GM19193 (cell line): ENCODE measurements around the gene IL2RA.

Experiments
- POLR2A ChIP-seq: IDR thresholded peaks from 4 replicates; pipeline ENCODE4 v1.6.1; 2011; ENCODE audit not compliant: insufficient read depth, insufficient read length; ENCODE audit errors: extremely low read depth

The IL2RA gene

DNA sequence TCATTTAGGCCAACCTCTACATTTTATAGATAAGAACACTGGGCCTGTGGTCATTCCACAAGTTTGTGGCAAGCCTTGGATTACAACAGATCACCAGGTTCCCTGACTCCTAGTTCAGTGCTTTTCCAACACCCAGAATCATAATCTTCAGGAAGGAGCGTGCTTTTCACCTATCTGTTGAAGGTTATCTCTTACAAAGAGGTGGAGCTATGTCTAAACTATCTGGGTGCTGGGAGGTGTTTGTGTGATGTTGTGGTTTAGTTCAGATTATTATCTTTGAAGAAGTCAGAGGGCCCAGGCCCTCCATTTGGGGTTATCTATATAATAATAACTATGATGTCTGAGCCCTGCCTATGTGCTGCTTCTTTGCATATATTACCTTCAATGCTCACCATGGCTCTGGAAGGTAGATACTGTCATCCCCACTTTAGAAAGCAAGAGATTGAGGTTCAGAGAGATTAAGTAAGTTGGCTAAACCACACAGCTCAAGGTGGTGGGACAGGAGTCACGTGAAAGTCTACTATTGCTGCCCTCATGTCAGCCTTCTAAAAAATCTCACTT lies 24.0 kb downstream of the IL2RA start:
- TF ChIP-seq POLR2A: no peak

DNA sequence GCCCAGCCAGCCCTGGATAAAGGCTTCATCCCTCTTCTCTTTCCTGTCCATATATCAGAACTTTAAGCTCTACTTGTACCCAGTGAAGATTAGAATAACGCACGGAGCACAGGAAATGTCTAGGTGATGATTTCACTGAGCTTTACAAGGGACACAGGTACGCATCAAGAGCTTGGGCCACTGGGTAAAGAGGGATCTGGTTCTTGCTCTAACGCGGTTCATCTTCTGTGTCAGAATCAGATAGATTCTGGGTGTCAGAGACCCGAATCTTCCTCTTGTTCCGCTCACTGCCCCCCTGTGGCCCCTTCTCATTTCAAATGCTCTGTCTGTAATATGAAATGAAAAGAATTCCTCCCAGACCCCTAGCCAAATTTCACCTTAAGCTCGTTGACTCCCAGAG lies 24.7 kb downstream of the IL2RA start:
- TF ChIP-seq POLR2A: no peak

DNA sequence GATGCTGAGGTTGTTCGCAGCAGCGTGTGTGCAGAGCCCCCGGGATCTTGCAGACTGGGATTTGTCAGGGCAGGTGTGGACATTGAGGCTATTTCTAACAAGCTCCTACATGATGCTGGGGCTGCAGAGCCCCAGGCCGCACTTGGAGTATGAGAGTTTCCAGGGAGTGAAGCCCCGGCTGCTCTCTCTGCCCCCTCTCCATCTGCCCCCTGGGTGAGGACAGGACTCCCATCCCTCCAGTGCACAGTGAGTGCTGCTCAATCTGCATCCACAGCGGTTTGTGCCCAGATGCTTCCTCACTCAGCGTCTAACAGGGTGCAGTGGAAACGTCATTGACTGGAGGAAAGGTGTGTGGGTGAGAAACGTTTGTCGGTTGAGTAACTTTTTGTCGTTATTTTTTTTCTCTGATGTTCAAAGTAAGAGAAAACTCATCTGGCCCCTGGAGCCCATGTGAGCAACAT lies 25.3 kb downstream of the IL2RA start:
- no peak for TF ChIP-seq POLR2A

DNA sequence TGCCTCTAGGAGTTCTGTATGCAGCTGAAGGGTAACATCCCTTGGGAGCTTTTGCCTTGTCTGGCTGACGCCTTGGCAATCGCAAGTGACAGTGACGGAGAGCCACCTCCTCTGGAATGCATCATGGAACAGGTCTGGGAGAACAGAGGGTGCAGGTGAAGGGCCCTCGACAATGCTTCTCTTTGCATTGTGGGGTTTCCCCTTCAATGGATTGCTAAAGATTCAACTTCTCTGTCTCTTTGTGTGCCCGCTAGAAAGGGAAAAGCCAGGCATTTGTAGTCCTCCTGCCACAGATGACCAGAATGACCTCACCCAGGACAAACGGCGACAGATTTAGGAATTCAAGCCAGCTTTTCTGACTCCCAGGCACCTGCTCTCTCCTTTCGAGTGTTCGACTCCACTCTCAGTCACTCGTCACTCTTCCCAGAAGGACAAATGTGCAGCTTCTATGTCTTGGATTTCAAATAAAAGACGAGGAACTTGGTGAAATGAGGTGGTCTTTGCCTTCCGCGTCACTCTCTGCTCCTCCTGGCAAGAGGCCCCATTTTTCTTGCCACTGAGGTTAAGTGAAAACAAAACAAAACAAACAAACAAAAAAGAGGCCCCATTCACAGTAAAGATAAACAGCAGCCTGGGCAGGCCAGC lies 26.1 kb downstream of the IL2RA start:
- no peak for TF ChIP-seq POLR2A

DNA sequence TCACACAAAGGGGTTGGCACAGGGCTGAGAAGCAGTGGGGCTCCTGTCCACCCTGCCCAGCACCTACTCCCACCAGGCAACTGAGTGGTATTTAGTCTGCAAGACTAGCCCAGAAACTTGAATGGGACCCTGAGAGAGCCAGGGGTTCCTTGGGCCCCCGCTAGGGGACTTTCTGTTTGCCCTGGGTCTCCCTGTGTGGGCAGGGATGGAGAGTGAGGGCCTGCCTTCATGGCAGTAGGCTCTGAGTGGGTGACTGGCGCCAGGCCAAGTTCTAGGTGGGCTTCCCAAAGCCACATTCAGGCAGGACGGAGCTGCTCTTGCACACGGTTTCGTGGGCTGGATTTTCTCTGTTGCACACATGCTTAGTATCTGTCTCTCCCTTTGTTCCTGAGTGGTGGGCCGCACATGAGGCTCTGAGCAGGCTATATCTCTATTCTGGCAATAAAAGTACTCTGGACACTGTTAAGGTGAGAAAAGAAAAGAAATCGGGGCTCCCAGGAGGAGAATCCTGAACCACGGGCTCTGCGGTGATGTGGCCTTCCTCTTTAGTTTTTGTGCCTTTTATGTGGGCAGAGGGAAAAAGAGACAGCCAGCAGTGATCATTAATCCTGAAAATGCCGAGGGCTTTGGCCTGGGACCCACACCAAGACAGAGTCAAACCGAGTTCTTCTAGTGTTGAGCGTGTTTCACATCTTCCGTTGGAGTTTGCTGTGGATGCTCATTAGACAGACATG lies 26.9 kb downstream of the IL2RA start:
- TF ChIP-seq POLR2A: no peak

DNA sequence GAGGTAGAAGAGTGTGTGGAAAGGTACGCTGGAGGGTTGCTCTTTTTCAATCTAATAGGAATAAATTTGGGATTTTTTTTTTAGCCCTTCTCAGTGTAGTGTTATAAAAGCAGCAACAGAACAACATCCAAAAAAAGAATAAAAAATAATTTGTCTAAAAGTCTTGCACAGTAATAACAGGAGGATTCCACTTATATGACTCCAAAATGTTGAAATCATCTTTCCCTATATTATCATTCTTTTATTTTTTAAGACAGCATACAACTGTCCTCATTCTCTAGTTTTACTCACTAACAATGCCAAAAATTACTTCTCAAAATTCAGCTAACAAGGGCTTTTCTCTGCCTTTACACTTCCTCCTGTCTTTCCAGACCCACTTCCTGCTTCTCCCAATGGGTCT lies 27.8 kb downstream of the IL2RA start:
- no peak for TF ChIP-seq POLR2A

DNA sequence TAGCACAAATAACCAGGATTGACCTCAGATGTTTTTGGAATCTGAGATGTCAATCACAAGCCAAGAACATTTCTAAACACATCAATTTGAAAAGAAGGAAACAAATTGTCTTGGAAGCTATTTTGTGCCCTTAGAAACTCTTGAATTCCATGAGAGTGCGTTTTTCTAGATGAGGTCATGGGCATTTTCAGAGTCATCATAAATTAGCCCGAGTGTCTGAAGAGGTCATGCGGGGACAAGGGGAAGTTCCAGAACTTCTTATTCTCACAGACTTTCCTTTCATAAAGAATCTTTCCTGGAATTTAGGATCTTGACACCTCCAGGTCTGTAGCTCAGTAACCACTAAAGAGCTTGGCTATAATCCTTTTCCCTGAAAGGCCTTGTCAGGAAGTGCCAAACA lies 28.2 kb downstream of the IL2RA start:
- no peak for TF ChIP-seq POLR2A

DNA sequence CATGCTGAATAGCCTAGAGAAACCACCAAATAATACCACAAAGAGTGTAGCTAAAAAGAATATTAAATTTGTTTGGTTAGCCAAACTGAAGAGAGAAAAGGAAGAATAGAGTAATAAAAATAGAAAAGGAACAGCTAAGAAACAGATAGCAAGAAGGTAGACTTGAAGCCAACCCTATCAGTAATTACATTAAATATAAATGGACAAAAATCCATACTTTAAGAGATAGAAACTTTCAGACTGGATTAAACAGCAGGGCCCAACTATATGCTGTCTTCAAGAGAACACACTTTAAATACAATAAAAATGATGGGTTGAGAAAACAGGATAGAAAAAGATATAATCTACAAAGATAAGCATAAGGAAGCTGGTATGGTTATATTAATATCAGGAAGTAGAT lies 31.2 kb downstream of the IL2RA start:
- TF ChIP-seq POLR2A: no peak

DNA sequence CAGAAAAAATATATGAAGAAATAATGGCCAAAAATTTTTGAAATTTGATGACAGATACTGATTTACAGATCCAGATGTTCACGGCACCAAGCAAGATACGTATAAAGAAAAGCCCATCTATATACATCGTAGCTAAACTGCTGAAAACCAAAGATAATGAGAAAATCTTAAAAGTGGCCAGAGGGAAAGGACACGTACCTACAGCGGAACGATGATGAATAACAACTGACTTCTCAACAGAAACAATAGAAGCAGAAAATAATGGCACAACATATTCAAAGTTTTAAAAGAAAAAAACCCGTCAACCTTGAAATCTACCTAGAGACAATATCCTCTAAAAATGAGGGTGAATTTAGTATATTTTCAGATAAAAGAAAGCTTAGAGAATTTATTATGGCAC lies 31.9 kb downstream of the IL2RA start:
- TF ChIP-seq POLR2A: no peak

DNA sequence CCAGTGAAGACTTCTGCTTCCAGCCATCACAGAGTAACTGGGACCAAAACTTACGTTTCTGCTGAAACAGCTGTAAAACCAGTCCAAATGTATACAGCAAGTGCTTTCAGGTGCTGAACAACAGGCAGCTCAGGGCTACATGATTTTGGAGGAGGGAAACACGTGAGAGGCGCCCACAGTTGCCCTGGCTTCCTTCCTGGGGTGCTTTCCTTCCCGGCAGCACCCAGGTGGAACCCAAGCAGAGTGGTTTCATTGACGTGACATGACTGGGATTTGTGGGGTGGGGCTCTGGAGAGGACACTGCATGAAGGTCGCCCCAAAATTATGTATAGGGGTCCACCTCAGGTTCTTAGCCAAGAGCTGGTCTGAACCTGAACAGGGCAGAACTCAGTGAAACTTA lies 34.2 kb downstream of the IL2RA start:
- no peak for TF ChIP-seq POLR2A

DNA sequence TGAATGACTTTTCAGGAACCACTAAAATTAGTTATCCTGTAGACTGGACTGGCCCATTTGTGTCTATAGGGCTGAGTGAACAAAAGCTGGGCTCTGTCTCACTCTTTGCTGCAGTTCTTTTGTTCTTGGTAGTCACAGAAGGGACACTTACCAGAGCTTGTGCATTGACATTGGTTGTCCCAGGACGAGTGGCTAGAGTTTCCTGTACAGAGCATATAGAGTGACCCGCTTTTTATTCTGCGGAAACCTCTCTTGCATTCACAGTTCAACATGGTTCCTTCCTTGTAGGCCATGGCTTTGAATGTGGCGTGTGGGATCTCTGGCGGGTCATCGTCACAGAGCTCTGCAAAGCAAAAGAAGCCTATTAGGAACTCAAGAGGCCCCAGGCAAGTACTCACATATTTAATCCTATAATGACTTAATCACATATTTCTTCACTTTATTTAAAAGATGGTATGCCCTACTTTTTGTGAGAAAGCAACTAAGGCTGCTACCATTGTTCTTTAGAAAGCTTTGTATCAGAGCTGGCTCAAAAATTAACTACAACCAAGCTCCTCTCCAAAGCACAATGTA lies 36.4 kb downstream of the IL2RA start:
- no peak for TF ChIP-seq POLR2A

DNA sequence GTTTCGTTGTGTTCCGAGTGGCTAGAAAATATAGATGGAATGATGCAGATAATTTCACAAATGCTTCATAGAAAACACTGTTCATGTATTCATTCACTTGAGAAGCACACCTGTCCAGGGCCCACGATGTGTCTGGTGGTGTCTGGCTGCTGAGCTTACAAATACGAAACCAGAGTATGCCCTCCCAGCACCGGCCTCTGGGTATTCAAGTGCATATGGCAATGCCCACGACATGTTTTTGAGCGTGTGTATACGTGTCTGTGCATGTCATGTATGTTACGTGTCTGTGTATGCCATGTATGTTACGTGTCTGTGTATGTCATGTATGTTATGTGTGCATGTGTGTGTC lies 37.9 kb downstream of the IL2RA start:
- TF ChIP-seq POLR2A: no peak

DNA sequence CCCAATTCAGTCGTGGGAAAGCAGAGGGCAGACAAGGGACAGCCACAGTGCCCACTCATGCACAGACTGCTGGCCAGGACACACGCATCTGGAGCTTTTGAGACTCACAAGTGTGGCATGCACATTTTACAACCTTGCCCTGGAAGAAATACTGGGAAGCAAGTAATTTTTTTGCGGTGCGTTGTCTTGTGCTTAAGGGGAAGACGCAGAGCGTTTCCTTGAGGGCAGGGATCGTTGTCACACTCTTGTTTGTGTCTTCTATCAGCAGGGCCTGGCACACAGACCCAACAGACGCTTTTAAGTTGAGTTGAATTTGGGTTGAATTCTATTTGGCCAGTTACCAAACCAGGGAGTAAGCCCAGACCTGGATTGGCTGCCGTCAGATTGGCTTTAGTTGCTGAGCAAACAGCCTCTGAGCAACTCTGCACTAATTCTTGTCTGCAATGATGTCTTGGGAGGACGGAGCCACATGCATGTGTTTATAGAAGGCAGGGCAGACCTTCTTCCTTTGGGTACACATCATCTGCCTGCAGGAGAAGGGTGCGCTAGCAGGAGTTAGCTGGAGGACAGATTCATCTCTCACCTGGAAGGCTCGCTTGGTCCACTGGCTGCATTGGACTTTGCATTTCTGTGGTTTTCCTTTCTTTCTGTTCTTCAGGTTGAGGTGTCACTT lies 38.4 kb downstream of the IL2RA start:
- no peak for TF ChIP-seq POLR2A

DNA sequence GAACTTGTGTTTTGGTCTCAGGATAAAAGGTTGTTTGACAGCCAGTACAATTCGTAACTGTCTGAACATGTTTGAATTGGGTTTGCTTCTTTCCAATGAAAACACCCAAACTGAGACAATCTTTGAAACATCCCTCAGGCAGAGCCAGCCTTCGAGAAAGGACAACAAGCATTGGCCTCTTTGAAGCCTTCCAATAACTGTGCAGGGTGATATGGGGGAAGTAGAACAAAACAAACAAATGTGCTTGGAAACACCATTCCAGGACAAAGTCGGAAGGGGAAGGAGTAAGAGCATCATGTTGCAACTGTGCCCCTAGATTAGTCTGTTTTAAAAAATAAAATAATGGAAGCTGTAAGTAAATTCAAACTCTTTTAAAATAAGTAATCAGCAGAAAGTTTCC lies 39.5 kb downstream of the IL2RA start:
- TF ChIP-seq POLR2A: no peak

DNA sequence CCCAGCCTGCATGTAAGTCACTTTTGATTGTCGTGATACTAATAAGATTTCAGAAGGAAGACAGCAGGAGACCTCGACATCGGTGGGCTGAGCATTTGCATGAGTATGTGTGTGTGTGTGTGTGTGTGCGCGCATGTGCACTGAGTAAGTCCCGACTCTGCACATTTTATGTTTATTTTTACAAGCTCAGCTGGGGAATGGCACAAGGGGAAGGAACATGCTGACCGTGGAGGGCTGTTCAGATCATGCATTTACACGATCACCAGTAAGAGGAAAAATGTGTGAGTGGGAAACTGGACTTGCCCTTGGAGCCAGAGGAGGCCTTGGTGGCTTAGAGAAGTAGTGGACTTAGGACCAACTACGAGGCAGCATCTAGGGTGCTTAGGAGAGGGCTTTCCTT lies 41.3 kb downstream of the IL2RA start:
- TF ChIP-seq POLR2A: no peak

DNA sequence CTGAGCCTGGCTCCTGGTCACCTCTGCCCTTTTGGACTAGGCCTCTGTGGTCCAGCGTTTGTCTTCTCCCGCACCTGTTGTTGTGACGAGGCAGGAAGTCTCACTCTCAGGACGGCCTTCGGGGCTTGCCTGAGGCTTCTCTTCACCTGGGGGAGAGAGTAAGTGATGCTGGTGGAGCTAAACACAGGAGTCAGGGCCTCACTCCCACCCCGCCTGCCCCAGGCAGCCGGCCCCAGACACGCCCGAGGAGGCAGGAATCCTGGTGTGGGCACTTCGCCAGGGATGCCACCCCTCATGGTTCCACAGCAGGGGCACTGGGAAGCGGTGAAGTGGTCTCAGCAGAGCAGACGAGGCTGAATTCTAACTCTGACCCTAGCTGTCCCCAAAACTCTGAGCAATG lies 42.4 kb downstream of the IL2RA start:
- no peak for TF ChIP-seq POLR2A

DNA sequence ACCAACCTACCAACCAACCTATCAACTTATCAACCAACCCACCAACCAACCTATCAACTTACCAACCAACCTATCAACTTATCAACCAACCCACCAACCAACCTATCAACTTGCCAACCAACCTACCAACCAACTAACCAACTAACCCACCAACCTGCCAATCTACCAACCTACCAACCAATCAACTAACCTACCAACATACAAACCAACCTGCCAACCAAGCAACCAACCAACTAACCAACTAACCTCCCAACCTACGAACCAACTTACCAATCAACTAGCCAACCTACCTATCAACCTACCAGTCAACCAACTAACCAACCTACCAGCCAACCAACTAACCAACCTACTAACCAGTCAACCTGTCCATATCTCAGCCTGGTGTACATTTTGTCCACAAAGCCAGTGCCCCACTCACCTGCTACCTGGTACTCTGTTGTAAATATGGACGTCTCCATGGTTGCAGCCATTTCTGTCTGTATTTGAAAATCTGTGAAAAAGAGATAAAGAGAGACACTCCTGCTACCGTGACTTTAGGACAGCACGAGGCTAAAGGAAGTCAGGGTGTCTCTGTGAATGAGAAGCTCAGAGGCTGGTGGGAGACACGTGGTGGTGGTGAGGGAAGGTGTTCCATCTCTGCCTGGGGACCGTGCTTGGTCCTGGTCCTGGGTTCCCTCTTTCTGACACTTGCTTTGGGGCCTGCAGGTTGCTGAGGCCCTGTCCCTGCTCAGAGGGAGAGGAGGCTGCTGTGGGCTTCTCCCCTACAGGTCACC lies 43.0 kb downstream of the IL2RA start:
- no peak for TF ChIP-seq POLR2A
